H1 (cell line): ENCODE data around the gene KIAA0040. TPM values are rescaled to one million over a fixed set of nuclear protein-coding genes. Genes with fewer than 3 reads are reported as not detected.

ENCODE experiments used
- CHD7 ChIP-seq: fragments of 300-600 bp; sonication (generic); IDR thresholded peaks from 2 replicates; pipeline ENCODE4 v1.7.1; 2012; ENCODE audit warnings: low read length, moderate library complexity, mild to moderate bottlenecking, inconsistent platforms; ENCODE audit not compliant: insufficient replicate concordance
- polyA plus RNA-seq, 7 experiments: library from polyadenylated mRNA; depleted of rRNA in 3 of 7; stranded (reverse) in 5 of 7; unstranded in 2 of 7; fragments of >200 nt in 5 of 7; fragments of 200-250 nt in 2 of 7; gene quantifications; 1 replicate in 5 of 7; 2 replicates in 1 of 7; 4 replicates in 1 of 7; pipeline versions ENCODE4 v1.2.1 to v1.2.3, GENCODE V29; 2011 to 2013; ENCODE audit warnings: missing spikeins in 2 of 7, mixed read lengths in 2 of 7
- total RNA-seq: library from RNA; stranded (reverse); fragmentation: NEBNext Ultra II Directional; extraction: Animal tissue kit (Norgen Biotek cat#: 25700); gene quantifications from 2 replicates; pipeline ENCODE4 v1.2.1, GENCODE V29; 2021

The KIAA0040 gene
- total and polyA plus RNA-seq, 2 of the 8 experiments (the other 6 are each of a cell fraction or from before 2014, with no cell fraction given), result 11.0 to 14.1 TPM

GRCh38 chr1:175182201-175182746, 10.3 kb downstream of the KIAA0040 start (continued):
- TF ChIP-seq CHD7, result no peak
